Stimulated activated CD4-positive, alpha-beta T cell treated with anti-CD3 and anti-CD28 coated beads, Interleukin-2, amount 100 ng/mL, for 24 hours (primary cell): Measurements from ENCODE around the gene RALGAPA2.

Source experiments
- DNase-seq, 2 donors: peaks; one replicate each; pipeline ENCODE4 v3.0.0-alpha.2; 2020

The RALGAPA2 gene

GRCh38 chr20:20491784-20492264, 220.6 kb downstream of the RALGAPA2 start:
- no peak for DNase-seq

GRCh38 chr20:20491110-20491783, 221.2 kb downstream of the RALGAPA2 start:
- peak in 1 of 2 donors; percentile 43 for DNase-seq

GRCh38 chr20:20490673-20491072, 221.8 kb downstream of the RALGAPA2 start:
- DNase-seq = no peak

GRCh38 chr20:20489648-20490341, 222.6 kb downstream of the RALGAPA2 start:
- no peak for DNase-seq

GRCh38 chr20:20489054-20489453, 223.4 kb downstream of the RALGAPA2 start:
- no peak for DNase-seq

GRCh38 chr20:20488388-20488787, 224.1 kb downstream of the RALGAPA2 start:
- DNase-seq = no peak

- DNase-seq = peak; percentile 38 to 40
Measured at GRCh38 chr20:20487811-20488210, 224.6 kb downstream of the RALGAPA2 start.

GRCh38 chr20:20483328-20483727, 229.1 kb downstream of the RALGAPA2 start:
- no peak for DNase-seq

GRCh38 chr20:20482453-20482852, 230.0 kb downstream of the RALGAPA2 start:
- DNase-seq = no peak

GRCh38 chr20:20480689-20481088, 231.8 kb downstream of the RALGAPA2 start:
- no peak for DNase-seq

- no peak for DNase-seq
Measured at GRCh38 chr20:20480126-20480525, 232.3 kb downstream of the RALGAPA2 start.

GRCh38 chr20:20477444-20478041, 234.9 kb downstream of the RALGAPA2 start:
- DNase-seq = no peak

- no peak for DNase-seq
Measured at GRCh38 chr20:20476504-20476903, 235.9 kb downstream of the RALGAPA2 start.

- no peak for DNase-seq
Measured at GRCh38 chr20:20473657-20474056, 238.8 kb downstream of the RALGAPA2 start.

GRCh38 chr20:20472684-20473274, 239.7 kb downstream of the RALGAPA2 start:
- DNase-seq = no peak

- no peak for DNase-seq
Measured at GRCh38 chr20:20466341-20466879, 246.0 kb downstream of the RALGAPA2 start.

GRCh38 chr20:20465252-20465651, 247.2 kb downstream of the RALGAPA2 start:
- DNase-seq = no peak

GRCh38 chr20:20463933-20464374, 248.5 kb downstream of the RALGAPA2 start:
- no peak for DNase-seq

- DNase-seq = no peak
Measured at GRCh38 chr20:20462185-20462584, 250.3 kb downstream of the RALGAPA2 start.

GRCh38 chr20:20461551-20461950, 250.9 kb downstream of the RALGAPA2 start:
- no peak for DNase-seq

- no peak for DNase-seq
Measured at GRCh38 chr20:20459726-20460125, 252.7 kb downstream of the RALGAPA2 start.

GRCh38 chr20:20457392-20458126, 254.9 kb downstream of the RALGAPA2 start:
- DNase-seq = no peak
